Upper lobe of right lung (tissue), 1 donor: Measurements from ENCODE around the gene NMRAL1. TPM values are rescaled to one million over a fixed set of nuclear protein-coding genes. Genes with fewer than 3 reads are reported as not detected.

ENCODE experiments used
- ATAC-seq: fragments of 200-7000 bp; cut with Tn5 transposase; one replicate; pipeline ENCODE4 v1.9.1; 2020; ENCODE audit warnings: mild to moderate bottlenecking, moderate library complexity
- DNase-seq: peaks from one replicate; pipeline ENCODE4 v3.0.0-alpha.2; 2020
- H3K27ac ChIP-seq: fragments of 200-600 bp; one replicate; pipeline ENCODE4 v1.8.0; 2022
- H3K27me3 ChIP-seq: fragments of 200-600 bp; one replicate; pipeline ENCODE4 v1.8.0; 2022; ENCODE audit warnings: mild to moderate bottlenecking
- H3K36me3 ChIP-seq: fragments of 200-600 bp; one replicate; pipeline ENCODE4 v1.8.0; 2022
- H3K4me1 ChIP-seq: fragments of 200-600 bp; one replicate; pipeline ENCODE4 v1.8.0; 2022
- H3K4me3 ChIP-seq: fragments of 200-600 bp; one replicate; pipeline ENCODE4 v1.8.0; 2022; ENCODE audit warnings: mild to moderate bottlenecking
- H3K9me3 ChIP-seq: fragments of 200-600 bp; one replicate; pipeline ENCODE4 v1.8.0; 2022
- intact Hi-C: fragments of 100-400 bp; cut with DNase I; formaldehyde crosslinking; loops from one replicate; pipeline ENCODE4 v1.11.0; 2022
- total RNA-seq: library from RNA; stranded (reverse); fragmentation: NEBNext Ultra II Directional; extraction: Animal tissue kit (Norgen Biotek cat#: 25700); gene quantifications from one replicate; pipeline ENCODE4 v1.2.1, GENCODE V29; 2021
- TF ChIP-seq, protein P1 (sequence below): fragments of 200-600 bp; IDR thresholded peaks from one replicate; pipeline ENCODE4 v1.8.0; 2022; ENCODE audit warnings: antibody characterized with exemption
- donor health status: DM: no; HTN: yes; CAD: no; lungs with severe emphysema.

NMRAL1 gene
- total RNA-seq, 1 donor from 2014 or later: 39.0 TPM

DNA sequence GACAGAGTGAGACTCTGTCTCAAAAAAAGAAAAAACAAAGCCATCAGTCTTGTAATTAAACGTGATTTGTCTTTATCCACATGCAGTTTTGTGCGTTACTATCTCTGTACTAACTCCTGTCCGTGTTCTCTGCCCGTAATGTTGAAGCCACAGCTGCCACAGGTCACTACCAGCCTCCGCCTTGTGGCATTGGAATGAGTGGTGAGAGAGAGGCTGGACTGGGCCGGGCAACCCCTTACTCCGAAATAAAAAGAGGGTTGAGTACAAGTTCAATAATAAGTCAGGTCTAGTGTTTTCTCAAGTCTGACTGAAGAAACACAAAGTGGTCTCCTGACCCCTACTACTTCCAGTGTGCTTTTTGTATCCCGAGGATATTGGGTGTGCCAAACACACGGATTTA lies 43.4 kb downstream of the NMRAL1 start:
- H3K36me3 ChIP-seq: peaks cover 17% of the 10 kb centered on the region
- H3K27me3 ChIP-seq: no peaks in the 10 kb centered on the region
- intact Hi-C loops: no loop called here
- TF ChIP-seq, protein P1, sequence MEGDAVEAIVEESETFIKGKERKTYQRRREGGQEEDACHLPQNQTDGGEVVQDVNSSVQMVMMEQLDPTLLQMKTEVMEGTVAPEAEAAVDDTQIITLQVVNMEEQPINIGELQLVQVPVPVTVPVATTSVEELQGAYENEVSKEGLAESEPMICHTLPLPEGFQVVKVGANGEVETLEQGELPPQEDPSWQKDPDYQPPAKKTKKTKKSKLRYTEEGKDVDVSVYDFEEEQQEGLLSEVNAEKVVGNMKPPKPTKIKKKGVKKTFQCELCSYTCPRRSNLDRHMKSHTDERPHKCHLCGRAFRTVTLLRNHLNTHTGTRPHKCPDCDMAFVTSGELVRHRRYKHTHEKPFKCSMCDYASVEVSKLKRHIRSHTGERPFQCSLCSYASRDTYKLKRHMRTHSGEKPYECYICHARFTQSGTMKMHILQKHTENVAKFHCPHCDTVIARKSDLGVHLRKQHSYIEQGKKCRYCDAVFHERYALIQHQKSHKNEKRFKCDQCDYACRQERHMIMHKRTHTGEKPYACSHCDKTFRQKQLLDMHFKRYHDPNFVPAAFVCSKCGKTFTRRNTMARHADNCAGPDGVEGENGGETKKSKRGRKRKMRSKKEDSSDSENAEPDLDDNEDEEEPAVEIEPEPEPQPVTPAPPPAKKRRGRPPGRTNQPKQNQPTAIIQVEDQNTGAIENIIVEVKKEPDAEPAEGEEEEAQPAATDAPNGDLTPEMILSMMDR: no peak
- H3K9me3 ChIP-seq: no peaks in the 10 kb centered on the region
- H3K27ac ChIP-seq: no peak overlapping the region
- DNase-seq: no peak
- no peak overlapping the region for H3K4me3 ChIP-seq
- peaks cover 13% of the 10 kb centered on the region for H3K4me1 ChIP-seq
- no peak for ATAC-seq

DNA sequence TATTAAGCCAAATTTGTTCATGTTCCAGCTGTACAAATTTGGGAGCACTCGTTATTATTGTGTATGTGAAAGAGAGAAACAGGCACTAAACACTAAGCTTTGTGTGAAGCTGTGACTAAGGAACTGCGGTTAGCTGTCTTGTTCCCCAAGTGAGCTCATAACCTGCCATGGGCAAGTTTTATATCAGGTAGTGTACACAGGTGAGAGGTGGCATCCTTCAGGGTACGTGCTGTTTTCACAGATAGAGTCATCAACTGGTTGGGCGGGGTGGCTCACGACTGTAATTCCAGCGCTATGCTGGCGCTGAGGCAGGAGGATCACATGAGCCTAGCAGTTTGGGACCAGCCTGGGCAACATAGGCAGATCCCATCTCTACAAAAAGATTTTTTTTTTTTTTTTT lies 45.9 kb downstream of the NMRAL1 start:
- ATAC-seq: no peak
- H3K36me3 ChIP-seq: no peaks in the 10 kb centered on the region
- no peak for DNase-seq
- intact Hi-C loops: no loop called here
- no peaks in the 10 kb centered on the region for H3K27me3 ChIP-seq
- peaks cover 13% of the 10 kb centered on the region for H3K4me1 ChIP-seq
- TF ChIP-seq, protein P1: no peak
- no peak overlapping the region for H3K4me3 ChIP-seq
- no peak overlapping the region for H3K27ac ChIP-seq
- no peaks in the 10 kb centered on the region for H3K9me3 ChIP-seq

DNA sequence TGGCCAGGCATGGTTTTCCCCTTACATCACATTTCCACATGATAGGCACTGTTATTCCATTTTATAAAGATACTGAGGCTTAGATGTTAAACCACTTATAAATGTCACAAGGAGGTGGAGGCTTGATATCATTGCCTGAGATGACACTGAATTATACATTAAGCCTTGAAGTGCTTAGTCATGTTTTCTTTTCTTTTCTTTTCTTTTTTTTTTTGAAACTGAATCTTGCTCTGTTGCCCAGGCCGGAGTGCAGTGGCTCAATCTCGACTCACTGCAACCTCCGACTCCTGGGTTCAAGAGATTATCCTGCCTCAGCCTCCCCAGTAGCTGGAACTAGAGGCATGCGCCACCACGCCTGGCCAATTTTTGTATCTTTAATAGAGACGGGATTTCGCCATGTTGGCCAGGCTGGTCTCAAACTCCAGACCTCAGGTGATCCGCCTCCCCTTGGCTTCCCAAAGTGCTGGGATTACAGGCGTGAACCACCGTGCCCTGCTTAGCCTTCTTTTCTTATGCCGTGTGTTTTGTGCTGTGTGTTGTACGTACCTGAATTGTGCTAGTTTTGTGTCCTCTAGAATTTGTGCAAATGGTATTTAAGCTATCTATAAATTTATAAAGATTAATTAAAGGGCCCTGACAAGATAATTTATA lies 47.6 kb downstream of the NMRAL1 start:
- TF ChIP-seq, protein P1: no peak

DNA sequence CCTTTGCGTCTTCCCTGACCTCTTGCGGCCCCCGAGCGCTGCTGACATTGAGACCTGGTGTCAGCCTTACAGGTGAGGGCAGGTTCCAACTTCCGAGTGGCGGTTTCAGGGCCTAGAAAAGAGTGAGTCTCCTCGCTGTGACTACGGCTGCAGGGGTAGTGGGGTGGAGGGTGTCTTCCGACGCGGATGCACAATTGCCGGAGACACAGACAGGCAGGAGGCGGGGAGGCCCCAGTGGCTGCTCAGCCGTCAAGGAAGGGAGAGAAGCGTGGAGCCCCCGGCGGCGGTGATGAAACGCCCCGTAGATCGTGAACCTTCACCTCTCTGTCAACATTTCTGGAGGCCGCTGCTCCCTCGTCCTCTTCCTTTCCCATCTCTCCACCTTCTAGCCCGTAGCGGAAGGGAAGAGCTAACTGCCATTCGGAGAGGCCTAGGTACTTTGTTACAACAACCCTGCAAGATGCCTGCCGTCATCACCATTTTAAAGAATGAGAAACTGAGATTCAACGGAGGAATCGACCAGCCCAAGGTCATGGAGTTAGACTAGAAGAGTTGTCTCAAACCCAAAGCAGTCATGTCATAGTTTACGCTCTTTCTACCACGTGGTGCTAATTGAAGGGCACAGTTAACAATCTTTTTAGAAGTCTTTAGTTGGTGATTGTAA lies 48.3 kb downstream of the NMRAL1 start:
- H3K27ac ChIP-seq: peak overlapping the region; percentile 98
- no peaks in the 10 kb centered on the region for H3K27me3 ChIP-seq
- DNase-seq (peak; percentile 72), ATAC-seq (peak; percentile 48)
- peaks cover 13% of the 10 kb centered on the region for H3K4me1 ChIP-seq
- no peaks in the 10 kb centered on the region for H3K36me3 ChIP-seq
- peak overlapping the region; percentile 97 for H3K4me3 ChIP-seq
- TF ChIP-seq, protein P1: no peak
- intact Hi-C loops: no loop called here
- no peaks in the 10 kb centered on the region for H3K9me3 ChIP-seq

More for the DNA sequence above, 47.6 kb downstream of the NMRAL1 start:
- no peaks in the 10 kb centered on the region for H3K9me3 ChIP-seq
- ATAC-seq: no peak
- peaks cover 13% of the 10 kb centered on the region for H3K4me1 ChIP-seq
- no peaks in the 10 kb centered on the region for H3K36me3 ChIP-seq
- H3K27ac ChIP-seq: no peak overlapping the region
- no peak for DNase-seq
- H3K4me3 ChIP-seq: peak overlapping the region; percentile 97
- intact Hi-C loops: no loop called here
- H3K27me3 ChIP-seq: no peaks in the 10 kb centered on the region

DNA sequence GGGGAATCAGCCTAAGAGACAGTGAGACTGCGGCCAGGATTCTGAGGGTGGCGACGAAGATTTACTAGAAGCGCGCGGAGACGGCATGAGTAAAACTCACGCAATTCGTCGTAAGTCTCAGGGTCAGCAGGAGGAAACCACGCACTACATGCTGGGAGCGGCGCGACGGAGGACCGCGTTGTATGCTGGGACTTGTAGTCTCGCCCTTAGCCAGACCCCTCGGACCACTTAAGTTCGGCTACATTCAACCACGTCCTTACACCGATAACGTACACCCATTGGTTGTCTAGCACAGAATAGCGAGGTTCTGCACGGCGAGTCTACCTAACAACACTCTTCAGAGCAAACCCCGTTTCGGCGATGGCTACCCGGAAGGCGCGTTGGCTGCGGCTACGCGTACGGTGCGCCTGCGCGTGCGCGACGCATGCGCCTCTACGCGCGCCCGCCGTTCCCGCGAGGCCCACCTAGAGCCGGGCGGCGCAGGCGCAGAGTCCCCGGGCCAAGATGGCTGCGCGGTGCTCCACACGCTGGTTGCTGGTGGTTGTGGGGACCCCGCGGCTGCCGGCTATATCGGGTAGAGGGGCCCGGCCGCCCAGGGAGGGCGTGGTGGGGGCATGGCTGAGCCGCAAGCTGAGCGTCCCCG lies 48.9 kb downstream of the NMRAL1 start, which contains the start of gene DNAJA3:
Gene DNAJA3 (plus strand): TSS at position 491 of the 643 bp plus-strand sequence. CDS start 14 bp downstream, at position 505.
- H3K36me3 ChIP-seq: no peaks in the 10 kb centered on the region
- H3K27ac ChIP-seq: peak within 1 kb of the TSS; percentile 98
- DNase-seq: peak; percentile 97
- H3K27me3 ChIP-seq: no peaks in the 10 kb centered on the region
- no peaks in the 10 kb centered on the region for H3K9me3 ChIP-seq
- intact Hi-C loops: no loop called here
- H3K4me1 ChIP-seq: peaks cover 13% of the 10 kb centered on the region
- TF ChIP-seq, protein P1: no peak
- H3K4me3 ChIP-seq: peak within 1 kb of the TSS; percentile 97
- peak; percentile 98 for ATAC-seq
